Stimulated activated CD8-positive, alpha-beta memory T cell treated with anti-CD3 and anti-CD28 coated beads, Interleukin-7, amount 100 ng/mL, for 4 hours (primary cell): ENCODE data around the gene LCLAT1.

ENCODE experiments used
- DNase-seq, 2 donors: peaks; one replicate each; pipeline ENCODE4 v3.0.0-alpha.2; 2020; ENCODE audit warnings: low read depth in 2 of 2

Gene LCLAT1

GRCh38 chr2:30447149-30448045 is at the start of gene LCLAT1:
Gene LCLAT1, plus strand, starts transcription at chr2:30447246. Its CDS starts 78,345 bp downstream, at chr2:30525591.
- DNase-seq: peak; percentile 87 to 88

- no peak for DNase-seq
Measured at GRCh38 chr2:30398084-30398873, 48.8 kb upstream of the LCLAT1 start.

- no peak for DNase-seq
Measured at GRCh38 chr2:30400151-30400954, 46.7 kb upstream of the LCLAT1 start.

- DNase-seq: no peak
Measured at GRCh38 chr2:30402441-30403182, 44.4 kb upstream of the LCLAT1 start.

GRCh38 chr2:30403592-30404312 is 43.3 kb upstream of the LCLAT1 start:
- DNase-seq: no peak

GRCh38 chr2:30404319-30405259 is 42.5 kb upstream of the LCLAT1 start:
- no peak for DNase-seq

- DNase-seq: no peak
Measured at GRCh38 chr2:30405260-30405605, 41.8 kb upstream of the LCLAT1 start.

GRCh38 chr2:30406853-30407252 is 40.2 kb upstream of the LCLAT1 start:
- DNase-seq: no peak

GRCh38 chr2:30408961-30409387 is 38.1 kb upstream of the LCLAT1 start:
- DNase-seq: no peak

GRCh38 chr2:30410217-30410616 is 36.8 kb upstream of the LCLAT1 start:
- DNase-seq: no peak

GRCh38 chr2:30412047-30412683 is 34.9 kb upstream of the LCLAT1 start:
- no peak for DNase-seq

GRCh38 chr2:30412684-30413570 is 34.1 kb upstream of the LCLAT1 start:
- DNase-seq: no peak

GRCh38 chr2:30414961-30415360 is 32.1 kb upstream of the LCLAT1 start:
- no peak for DNase-seq

GRCh38 chr2:30417253-30417652 is 29.8 kb upstream of the LCLAT1 start:
- no peak for DNase-seq

- DNase-seq: no peak
Measured at GRCh38 chr2:30421026-30421603, 25.9 kb upstream of the LCLAT1 start.

GRCh38 chr2:30421604-30422443 is 25.2 kb upstream of the LCLAT1 start:
- DNase-seq: peak; percentile 21 to 27
